ENCODE results near the gene ST6GALNAC4.
A peak's percentile ranks its signal among the peaks of the same experiment; 100 is the strongest.

ST6GALNAC4 gene

GRCh38 chr9:127910613-127911205 lies 6.1 kb downstream of the ST6GALNAC4 start:
- DNase-seq: peak; percentile 37

- DNase-seq: no peak
Measured at GRCh38 chr9:127909839-127910273, 7.0 kb downstream of the ST6GALNAC4 start.

DNA sequence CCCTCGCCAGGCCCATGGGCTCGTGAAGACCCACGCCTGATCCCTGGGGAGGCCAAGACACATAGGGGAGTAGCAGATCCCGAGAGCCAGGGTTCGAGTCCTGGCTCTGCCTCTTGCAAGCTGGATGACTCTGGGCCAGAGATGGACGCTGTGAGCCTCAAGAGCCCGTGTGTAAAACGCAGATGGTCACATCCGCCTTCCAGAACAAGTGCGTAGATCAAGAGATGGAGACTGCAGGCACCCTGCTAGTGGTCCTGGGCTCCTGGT lies 8.2 kb downstream of the ST6GALNAC4 start:
- no peak for DNase-seq

- DNase-seq: no peak
Measured at GRCh38 chr9:127907867-127908659, 8.8 kb downstream of the ST6GALNAC4 start.

DNA sequence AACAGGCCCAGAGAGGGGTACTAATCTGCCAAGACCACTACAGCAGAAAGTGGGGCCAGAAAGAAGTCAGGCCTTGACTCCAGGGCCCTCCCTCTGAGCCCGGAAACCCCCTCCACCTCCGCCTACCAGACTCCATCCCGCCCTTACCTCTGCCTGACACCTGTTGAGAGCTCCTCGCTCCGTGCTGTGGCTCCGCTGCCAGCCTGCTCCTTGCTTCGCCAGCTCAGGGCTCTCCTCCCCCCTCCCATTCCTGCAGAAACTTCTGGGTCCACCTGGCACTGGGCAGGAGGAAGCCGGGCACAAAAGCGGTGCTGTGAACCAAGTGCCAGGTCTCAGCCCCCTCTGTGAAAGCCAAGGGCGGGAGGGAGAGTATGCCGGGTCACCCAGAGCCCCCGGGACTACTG lies 11.1 kb downstream of the ST6GALNAC4 start:
- peak; percentile 80 for DNase-seq

DNA sequence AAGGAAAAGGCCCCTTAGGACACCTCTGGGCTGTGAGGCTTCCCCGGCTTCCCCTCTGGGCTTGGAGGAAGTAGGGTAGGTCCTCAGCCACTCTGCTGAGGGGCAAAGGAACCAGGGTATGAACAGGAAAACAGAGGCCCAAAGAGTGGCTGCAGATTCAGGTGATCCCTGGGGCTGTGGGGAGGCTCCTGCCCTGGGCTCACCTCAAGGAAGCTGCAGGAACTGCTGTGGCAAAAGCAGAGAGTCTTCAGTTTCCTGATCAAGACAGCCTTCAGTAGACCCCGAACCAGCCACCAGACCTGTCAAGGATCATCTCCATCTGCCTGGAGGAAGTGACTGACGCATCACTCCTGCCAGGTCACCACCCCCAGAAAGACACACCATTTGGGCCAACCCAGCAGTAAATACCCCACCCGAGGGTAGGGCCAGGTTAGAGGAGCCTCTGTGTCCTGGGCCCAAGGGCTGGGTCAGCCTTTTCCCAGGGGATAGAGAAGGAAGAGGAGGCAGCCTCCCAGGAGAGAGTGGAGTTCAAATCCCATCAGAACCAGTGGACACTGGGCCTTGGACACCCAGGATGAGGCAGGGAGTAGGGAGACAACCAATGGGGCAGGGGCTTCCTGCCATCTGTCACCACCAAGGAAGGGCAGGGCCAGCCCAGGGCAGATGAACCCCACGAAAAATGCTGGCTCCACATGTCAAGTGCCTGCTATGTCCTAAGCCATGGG lies 11.7 kb downstream of the ST6GALNAC4 start:
- DNase-seq: peak; percentile 73

DNA sequence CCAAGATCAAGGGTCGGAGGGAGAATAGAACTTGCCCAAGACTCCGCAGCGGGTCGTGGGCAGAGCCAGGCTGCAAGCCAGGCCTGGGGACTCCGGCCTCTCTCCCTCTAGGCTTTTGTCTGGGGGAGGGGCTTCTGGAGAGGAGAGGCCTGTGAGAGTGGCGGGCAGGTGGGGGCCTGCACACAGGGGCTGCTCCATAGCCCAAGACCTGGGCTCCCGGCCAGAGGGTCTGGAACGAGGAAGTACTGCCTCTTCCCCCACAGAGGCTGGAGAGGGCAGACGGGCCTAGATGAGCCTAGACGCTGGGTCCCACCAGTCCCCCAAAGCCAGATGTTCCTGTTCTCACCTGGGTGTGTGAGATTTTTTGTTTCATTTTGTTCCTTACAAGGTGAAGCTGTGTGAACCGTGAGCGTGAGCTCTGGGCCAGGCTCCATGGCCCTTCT lies 12.3 kb downstream of the ST6GALNAC4 start:
- peak; percentile 19 for DNase-seq

- DNase-seq: peak; percentile 72
Measured at GRCh38 chr9:127903557-127904475, 13.0 kb downstream of the ST6GALNAC4 start.

GRCh38 chr9:127899128-127899943 lies 17.5 kb downstream of the ST6GALNAC4 start, which contains the start of gene ST6GALNAC6:
Gene ST6GALNAC6 (minus strand): TSS chr9:127899603. CDS start chr9:127897981, 1,622 bp downstream.
- DNase-seq: peak; percentile 75

DNA sequence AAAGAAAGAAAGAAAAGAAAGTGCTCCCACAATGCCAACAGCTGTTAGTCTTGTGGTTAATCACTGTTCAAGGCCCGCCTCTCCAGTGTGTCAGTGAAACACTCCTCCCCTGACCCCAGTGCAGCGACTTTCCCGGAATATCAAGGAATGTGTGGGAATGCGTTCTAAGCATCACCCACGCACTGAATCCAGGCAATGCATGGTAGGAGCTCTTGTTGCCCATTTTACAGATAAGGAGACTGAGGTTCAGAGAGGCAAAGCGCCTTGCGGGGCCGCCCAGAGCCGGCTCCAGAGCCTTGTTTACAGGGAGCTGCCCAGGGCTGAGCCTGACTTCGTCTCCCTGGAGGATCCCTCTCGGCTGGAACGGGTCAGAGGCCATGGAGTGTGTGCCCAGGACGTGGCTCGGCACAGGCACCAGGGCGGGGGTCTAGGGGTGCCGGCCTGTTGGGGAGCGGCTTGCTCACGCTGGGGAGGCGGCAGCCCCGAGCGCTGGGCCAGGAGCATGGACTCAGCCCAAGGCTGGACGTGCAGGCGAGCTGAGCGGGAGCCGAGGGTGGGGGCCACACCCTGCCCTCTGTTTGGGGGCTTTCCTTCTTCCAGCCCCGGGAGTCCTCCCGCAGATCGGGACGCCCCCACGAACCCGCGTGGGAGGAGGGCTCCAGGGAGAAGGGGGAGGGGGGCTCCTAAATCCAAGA lies 18.3 kb downstream of the ST6GALNAC4 start:
- DNase-seq: no peak

GRCh38 chr9:127897193-127897692 lies 19.6 kb downstream of the ST6GALNAC4 start:
- peak; percentile 37 for DNase-seq

DNA sequence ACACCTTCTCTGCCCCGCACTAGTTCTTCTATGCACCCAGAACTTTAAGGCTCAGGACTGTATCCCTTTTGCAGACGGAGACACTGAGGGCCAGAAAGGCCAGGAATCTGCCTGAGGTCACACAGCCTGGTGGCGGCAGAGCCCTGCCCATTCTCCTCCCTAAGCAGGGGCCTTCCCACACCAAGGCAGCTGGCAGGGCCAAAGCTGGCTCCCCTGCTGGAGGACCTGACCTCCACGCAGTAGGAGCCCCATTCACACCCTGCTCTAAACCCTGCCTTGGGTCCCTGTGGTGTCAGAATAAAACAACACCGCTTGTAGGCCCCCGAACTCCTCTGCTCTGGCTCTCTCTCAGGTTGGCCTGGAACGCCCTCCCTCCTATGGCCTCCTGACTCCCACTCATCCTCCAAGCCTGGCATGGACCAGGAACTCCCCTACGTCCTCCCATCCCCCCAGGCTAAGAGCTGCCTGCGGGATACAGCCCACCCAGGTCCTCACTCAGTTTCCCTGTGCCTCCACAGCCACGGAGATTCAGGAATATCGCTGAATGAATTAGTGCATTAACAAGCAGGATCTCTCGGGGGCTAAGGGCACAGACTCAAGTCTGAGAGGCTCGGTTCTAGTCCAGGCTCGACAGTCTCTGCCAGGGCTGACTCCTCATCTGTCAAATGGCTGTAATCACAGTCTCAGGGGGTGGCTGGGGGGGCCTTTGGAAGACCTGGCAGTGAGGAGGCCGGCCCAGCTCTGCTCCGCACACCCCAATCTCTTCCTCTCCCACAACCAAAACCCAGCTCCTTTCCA lies 20.2 kb downstream of the ST6GALNAC4 start:
- DNase-seq: no peak

GRCh38 chr9:127895811-127896210 lies 21.0 kb downstream of the ST6GALNAC4 start:
- no peak for DNase-seq

DNA sequence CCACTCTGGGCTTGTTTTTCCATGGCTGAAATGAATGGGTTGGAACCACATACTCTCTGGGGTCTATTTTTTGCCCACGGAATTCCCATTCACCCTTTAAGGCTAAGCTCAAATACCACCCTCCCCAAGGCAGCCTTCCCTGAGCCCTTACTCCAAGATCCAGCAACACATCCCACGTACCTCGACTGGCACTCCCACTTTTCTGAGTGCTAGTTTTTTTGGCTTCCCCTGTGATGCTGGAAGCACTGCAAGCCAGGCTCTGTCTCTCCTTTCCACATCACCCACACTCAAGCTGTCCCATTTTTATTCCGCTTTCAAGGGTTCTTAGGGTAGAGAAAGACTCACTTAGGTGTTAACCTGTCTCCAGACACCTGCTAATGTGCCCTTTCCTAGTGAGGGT lies 23.4 kb downstream of the ST6GALNAC4 start:
- no peak for DNase-seq

GRCh38 chr9:127892831-127893230 lies 24.0 kb downstream of the ST6GALNAC4 start:
- DNase-seq: no peak

DNA sequence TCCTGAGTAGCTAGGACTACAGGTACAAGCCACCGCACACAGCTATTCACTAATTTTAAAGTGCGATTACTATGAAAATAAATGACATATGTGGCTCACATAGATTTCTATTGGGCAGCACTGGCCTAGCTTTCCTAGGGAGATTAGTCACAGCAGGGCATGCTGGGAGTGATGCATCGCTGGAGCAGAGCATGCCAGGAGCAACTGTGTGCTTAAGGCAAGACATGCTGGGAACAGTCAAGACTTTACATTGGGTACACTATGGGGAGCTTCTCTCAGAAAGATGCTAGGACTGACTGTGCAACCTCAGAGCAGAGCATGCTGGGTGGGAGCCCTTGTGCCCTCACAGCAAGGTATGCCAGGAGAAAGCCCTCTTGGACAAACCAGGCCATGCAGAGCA lies 26.8 kb downstream of the ST6GALNAC4 start:
- no peak for DNase-seq

DNA sequence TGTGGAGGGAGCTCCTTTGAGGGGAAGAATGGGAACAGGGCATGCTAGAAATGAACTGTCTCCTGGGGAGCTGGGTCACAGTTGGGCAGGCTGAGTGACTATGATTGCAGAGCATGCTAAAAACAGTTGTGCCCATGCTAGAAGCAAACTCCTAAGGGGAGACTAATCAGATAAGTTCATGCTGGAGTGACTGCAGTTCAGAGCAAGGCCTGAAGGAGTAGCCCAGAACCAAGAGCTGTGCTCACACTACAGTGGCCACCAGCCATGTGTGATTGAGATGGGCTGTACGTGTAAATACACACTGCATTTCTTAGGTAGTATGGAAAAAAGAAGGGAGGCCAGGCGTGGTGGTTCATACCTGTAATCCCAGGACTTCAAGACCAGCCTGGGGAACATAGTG lies 29.0 kb downstream of the ST6GALNAC4 start:
- DNase-seq: no peak

DNA sequence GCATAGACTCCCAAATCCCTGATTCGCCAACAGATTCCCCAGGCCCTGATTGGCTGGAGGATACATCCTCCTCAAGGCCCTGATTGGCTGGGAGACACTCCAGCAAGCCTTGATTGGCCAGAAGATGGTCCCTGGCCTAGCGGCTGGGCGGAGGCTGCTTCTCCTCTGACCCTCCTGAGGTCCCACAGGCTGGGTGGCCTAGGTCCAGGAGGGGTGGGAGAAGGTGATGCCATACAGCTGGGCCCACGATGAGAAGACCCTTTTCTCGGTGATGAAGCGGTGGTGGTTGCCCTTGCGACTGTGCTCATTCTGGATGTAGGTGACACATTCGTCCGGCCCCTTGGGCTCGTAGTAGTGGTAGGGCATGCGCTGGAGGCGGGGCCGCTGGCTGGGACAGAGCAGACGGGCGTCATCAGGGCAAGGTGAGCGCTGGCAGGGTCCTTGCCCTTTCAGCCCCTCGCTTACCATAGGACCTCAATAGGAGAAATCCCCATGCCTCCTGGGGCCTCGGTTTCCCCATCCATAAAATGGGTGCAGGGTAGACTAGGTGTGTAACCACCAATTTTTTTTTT lies 30.4 kb downstream of the ST6GALNAC4 start:
- no peak for DNase-seq

DNA sequence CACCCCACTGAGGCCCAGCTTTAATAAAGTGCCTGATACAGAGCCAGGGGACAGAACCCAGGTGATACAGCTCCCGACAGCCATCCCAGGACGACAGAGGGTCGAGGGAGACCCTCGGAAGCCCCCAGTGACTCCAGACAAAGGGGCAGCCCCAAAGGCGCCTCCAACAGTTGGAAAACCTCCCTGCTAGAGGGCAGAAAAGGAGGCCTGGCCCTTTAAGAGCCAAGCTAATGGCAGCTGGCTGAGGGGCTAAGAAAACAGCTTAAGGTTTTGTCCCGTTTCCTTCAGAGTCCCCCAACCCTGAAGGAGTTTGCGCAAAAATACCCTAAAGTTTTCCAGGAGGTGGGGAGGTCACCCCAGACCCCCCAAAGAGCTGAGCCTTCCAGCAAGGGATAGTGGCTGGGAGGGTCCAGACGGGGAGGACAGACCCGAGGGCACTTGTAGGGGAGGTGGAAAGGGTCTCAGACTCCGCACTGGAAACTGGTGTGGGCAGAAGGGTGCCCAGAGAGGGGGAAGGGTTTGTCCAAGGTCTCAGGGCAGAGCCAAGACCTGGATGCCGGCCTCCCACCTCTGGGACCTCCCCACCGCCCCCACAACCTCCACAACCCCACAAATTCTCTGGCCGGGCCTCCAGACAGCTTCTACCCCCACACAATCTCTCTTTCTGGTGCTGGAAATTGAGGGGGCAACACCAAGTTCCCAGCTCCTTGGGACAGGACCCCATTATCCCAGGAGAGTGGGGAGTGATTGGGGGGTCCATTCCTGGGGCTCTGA lies 31.1 kb downstream of the ST6GALNAC4 start:
- DNase-seq: no peak
